GM21528 (cell line): Measurements from ENCODE around the gene RAB8B.

ENCODE experiments used
- ATAC-seq: cut with Tn5 transposase; IDR thresholded peaks from one replicate; pipeline ENCODE4 v1.9.1; 2021; ENCODE audit warnings: mild to moderate bottlenecking, moderate library complexity; ENCODE audit not compliant: unreplicated experiment, low FRiP score

The RAB8B gene

GRCh38 chr15:63260791-63261190 is 71.4 kb downstream of the RAB8B start:
- no peak for ATAC-seq

DNA sequence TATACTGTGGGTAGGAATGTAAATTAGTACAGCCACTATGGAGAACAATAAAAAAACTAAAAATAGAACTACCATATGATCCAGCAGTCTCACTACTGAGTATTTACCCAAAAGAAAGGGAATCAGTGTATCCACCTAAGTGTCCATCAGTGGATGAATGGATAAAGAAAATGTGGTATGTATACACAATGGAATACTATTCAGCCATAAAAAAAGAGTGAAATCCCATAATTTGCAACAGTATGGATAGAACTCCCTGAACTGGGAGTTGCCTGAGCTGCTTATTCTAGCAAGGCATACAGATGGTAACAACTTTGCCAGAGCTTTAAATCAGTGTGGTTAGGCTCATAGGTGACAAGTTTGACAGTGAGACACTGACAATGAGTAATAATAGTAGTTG is 71.9 kb downstream of the RAB8B start:
- no peak for ATAC-seq

DNA sequence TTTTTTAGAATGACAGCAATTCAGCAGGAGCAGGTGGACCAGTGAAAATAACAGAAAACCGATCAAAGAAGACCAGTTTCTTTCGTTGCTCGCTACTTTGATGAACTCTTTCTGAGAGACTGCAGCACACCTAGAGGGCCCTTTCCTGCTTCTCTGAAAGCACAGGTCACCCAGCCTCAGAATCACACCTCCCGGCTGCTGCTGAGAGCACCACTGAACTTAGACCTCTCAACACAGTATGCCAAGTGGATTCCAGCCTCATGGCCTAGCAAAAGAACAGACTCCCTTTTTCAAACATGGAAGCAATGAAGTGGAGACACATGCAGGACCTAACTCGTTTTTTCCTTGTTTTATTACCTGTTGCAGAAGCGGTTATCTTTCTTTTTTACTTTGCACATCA is 74.1 kb downstream of the RAB8B start:
- ATAC-seq: no peak

DNA sequence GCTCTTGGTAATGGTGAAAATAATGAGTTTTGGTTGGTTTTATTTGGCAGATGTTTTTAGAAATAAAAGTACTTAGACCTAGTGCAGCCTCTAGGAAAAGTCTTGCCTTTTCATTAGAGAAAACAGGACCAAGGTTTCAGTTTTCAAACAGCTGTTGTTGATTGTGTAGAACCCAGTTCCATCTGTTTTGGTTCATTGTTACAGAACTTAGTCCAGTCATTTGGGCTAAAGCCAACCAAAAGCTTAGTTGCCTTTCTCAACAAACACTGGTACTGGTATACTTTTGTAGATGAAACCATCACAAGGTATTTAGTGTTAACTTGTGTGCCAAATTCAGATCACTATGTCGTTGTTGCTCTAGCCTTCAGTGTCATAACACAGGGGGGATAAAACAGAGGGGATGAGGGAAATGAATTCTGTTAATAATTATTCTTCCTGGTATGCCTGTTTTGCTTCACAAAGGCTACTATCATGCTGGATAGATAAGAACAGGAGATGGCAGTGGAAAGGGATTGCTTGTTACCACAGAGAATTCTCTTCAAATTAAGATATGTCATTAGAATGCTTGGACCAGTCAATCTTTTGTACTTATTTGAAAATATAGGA is 75.4 kb downstream of the RAB8B start:
- ATAC-seq: no peak

- ATAC-seq: no peak
These were observed 85.0 kb downstream of the RAB8B start for GRCh38 chr15:63274427-63274826.

GRCh38 chr15:63276342-63277037 is 87.1 kb downstream of the RAB8B start:
- no peak for ATAC-seq

DNA sequence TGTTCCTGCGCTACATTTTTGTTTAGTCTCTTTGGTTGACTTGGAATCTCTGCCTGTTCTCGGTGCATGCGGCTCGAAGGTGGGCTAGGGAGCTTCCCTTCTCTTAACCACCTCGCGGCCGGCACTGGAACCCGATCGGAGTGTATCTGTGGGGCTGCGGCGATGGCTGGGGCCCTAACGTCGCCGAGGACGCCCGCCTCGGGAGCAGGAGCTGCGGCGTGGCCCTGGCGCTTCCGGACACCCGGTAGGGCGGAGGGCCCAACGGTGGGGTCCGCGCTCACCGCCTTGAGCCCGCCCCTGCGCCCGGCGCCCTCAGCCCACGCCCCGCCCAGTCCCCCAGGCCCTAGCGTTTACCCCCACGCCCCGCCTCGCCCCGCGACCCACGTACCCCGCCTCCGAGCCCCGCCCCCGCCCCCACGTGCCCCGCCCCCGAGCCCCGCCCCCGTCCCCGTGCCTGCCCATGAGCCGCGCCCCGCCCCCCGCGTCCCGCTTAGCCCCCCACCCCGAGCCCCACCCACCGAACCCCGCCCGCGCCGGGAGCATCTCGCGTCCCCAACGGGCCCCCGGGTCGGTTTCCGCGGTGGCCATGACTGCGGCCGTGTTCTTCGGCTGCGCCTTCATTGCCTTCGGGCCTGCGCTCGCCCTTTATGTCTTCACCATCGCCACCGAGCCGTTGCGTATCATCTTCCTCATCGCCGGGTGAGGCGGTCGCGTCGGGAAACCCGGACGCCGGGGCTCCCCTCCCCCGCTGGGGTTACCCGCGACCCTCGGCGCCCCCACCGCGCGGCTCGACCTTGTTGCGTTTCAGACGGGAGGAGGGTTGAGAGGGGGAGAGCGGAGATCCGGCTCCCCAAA is 87.9 kb downstream of the RAB8B start, which contains the start of gene APH1B:
TSS of gene APH1B (plus strand) at position 568 of the 855 bp plus-strand sequence. CDS start at position 587, 19 bp downstream.
- peak; percentile 73 for ATAC-seq

DNA sequence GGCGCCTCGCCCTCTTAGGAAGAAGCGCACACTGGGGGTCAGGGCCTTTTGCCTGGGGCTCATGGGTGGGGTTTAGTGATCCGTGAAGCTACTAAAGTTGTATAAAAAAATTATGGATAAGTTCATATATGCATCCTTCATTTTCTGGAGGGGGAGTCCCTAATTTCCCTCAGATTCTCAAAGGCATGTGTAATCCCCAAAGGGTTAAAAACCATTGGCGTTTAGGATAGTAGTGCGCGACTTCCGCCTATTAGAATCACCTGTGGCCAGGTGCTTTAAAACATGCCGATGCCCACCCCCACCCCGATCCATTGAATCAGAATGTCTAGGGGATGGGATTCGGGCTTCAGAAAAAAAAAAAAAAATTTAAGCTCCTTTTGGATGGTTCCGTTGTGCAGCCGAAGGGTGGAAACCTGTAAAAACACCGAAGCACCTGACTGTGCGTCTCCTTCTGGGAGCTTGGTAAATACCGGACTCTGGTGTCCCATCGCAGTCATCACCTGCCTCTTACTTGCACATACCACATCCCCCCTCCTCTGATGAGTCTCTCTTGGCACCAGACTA is 88.6 kb downstream of the RAB8B start:
- peak; percentile 21 for ATAC-seq

DNA sequence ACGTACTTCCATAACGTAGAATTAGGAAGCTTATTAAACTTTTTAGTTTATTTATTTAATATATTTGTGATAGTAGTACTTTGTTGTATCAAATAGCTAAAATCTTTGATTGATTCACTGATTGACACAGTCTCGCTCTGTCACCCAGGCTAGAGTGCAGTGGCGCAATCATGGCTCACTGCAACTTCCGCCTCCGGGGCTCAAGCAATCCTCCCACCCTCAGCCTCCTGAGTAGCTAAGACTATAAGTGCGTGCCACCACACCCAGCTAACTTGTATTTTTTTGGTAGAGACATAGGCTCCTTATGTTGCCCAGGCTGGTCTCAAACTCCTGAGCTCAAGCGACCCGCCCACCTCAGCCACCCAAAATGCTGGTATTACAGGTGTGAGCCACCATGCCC is 93.7 kb downstream of the RAB8B start:
- ATAC-seq: no peak

GRCh38 chr15:63284335-63284734 is 94.9 kb downstream of the RAB8B start:
- ATAC-seq: no peak

DNA sequence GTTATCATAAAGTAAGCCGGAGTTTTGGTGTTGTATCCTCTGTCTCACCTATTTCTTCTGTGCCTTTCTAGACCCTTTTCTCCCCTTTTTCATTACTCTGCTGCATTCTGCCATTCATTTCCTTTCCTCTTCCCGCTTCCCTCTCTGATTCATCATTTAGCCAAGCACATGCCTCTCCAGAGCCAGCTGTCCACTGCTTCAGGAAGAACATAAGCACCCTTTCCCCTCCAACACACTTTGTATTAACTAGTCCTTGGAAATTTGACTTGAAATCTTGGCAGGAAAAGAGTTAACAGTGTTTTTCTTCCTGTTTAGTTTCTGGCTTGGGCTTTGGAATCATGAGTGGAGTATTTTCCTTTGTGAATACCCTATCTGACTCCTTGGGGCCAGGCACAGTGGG is 97.7 kb downstream of the RAB8B start:
- ATAC-seq: no peak

GRCh38 chr15:63288342-63288741 is 98.9 kb downstream of the RAB8B start:
- ATAC-seq: no peak

DNA sequence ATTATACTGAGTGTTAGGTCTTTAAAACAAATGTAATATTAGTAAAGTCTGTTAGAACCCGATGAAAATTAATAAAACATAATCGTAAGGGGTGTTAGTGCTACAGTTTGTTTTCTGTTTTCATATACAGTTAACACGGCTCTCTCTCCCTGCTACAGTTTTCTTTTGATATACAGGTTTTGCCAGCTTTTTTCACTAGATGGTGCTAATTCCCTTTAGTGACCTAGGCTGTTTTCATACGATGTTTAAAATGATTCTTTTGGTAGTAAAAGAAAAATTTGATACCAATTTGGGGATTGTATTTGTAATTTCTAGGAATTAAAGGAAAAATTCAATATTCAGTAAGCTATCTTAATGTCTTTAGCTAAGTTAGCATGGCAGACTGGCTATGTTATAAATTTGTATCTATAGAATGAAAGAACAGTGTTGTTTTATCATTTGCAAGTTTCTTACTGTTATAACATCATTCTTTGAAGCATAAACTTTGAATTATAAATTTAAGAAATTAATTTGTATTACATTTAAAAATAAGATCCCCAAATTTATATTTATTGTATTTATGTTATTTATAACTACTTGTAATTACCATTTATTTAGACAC is 99.5 kb downstream of the RAB8B start:
- ATAC-seq: no peak

GRCh38 chr15:63291507-63291906 is 102.1 kb downstream of the RAB8B start:
- ATAC-seq: no peak

GRCh38 chr15:63292241-63292640 is 102.8 kb downstream of the RAB8B start:
- no peak for ATAC-seq

DNA sequence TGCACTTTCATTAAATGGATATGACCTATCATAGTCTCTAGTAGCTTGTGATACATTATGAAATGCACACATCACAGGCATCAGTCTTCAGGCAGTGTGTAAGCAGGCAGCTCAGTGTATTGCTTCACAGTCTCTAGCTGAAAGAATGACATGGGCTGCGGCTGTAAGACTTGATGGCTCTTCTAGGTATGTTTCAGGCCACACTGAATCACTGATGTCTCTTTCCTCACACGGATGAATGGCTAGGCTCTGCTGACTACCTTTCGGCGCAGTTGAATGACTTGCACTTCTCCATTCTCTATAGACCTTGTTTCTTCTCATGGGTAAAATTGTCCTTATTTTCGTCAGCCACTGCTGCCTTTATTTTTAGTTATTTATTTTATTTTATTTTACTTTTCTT is 103.4 kb downstream of the RAB8B start:
- ATAC-seq: no peak

GRCh38 chr15:63294359-63294758 is 105.0 kb downstream of the RAB8B start:
- ATAC-seq: no peak

GRCh38 chr15:63295341-63295740 is 105.9 kb downstream of the RAB8B start:
- ATAC-seq: no peak

- no peak for ATAC-seq
These were observed 106.8 kb downstream of the RAB8B start for GRCh38 chr15:63296195-63296594.

DNA sequence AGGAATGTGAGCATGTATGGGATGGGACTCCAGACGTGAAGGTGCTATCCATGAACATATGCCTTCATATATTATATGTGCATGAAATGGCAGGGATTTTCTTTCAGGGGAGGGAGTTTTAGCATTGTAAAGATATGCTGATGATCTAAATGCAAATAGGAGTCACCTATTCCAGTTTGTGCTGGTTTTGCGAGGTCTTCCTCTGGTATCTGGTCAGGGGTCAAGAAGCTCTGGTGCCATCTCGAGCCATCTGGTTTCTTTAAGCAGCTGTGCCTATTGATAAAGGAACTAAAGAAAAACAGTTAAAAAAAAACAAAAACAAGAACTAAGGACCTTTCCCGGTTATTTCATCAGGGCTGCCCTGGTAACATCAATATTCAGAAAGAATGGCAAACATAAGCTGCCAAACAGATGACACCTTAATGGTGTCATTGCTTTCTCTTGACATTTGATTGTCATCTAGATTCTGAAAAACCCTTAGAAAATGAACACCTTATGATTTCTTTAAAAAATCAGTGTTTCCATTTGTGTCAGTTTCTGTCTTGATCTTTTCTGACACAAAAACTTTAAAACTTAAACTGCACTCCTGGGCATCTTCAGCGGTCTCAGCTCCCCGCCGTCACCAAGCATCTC is 110.7 kb downstream of the RAB8B start:
- no peak for ATAC-seq
